ENCODE data around the gene SLC44A3.
A peak's percentile ranks its signal among the peaks of the same experiment; 100 is the strongest.

The SLC44A3 gene

DNA sequence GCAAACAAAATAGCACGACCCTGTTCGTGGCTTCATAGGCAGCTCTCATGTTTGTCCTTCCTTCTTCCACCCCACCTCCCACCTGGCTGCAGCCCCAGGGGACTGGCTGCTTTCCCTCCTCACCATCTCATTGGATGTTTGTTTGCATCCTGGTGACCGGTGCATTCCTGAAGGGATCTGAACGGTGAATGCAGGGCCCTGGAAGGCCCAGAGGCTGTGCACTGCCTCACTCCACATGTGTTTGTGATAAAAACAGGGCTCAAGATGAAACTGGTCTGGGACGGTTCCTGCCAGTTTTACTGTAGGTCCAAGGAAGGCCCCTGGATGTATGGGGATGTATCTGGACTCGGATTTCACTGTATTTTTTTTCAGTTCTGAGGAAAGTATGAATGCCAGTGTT is 63.9 kb downstream of the SLC44A3 start:
- peak; percentile 15 for DNase-seq (ENCODE audit: insufficient read length, low spot score)
- no peak for TF ChIP-seq POLR2A (IDR thresholded peaks at IDR 0.05; ENCODE audit: low read depth, low read length)

DNA sequence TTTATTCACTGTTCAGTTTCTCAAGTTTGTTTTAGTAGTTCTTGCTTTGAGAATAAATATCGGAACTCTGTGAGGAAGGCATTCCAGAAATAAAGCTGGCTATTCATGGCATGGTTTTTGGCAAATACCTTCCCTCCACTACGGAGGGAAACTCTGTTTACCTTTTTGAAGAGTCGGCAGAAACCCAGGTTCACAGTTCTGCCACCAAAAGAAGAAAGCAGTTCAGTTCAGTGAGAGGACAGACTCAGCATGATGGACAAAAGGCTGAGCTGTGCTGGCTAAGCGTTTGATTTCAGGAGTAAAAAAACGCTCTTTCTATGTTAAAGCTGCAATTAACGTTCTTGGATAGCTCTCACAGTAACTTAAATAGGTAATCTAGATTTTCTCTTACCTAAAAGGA is 64.3 kb downstream of the SLC44A3 start:
- TF ChIP-seq POLR2A (IDR thresholded peaks at IDR 0.05; ENCODE audit: low read depth, low read length) = no peak
- no peak for DNase-seq (ENCODE audit: insufficient read length, low spot score)
- FAIRE-seq = no peak

More for the DNA sequence above, 63.9 kb downstream of the SLC44A3 start:
- no peak for FAIRE-seq

DNA sequence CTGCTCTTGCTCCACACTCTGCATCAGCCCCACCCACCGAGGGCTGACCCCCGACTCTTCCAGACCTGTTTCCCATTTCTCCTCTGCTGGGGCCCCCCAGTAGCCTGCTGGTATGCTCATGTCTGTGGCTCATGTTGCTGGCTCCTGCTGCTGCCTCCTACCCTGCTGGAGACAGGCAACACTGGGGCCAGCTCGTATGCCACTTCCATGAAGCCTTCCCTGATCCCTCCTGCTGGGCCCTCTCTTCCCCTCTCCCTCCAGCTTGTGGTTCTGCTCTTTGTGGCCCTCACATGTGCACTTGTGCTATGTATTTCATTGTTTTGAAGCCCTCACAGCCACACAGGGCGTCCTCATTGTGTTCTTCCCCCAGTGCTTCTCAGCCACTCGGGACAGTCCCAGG is 66.2 kb downstream of the SLC44A3 start:
- TF ChIP-seq POLR2A (IDR thresholded peaks at IDR 0.05; ENCODE audit: low read depth, low read length) = no peak
- no peak for FAIRE-seq
- no peak for DNase-seq (ENCODE audit: insufficient read length, low spot score)

DNA sequence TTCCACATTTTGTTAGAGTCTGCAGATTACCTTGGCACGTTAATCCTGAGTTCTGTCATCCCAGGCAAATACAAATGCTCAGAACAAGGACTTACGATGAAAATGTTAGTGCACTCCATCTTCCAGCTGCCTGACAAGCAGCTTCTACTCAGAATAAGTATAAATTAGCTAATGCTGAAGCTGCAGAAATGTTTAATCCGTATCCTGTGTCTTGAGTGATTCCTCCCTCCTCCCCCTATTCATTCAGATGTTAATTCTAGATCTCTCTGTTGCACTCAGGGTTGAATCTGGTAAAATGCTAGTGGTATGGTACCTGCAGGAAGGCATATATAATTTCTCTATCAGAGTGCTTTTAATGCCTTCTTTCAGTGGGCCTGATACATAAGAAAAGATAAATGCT is 66.9 kb downstream of the SLC44A3 start:
- DNase-seq (ENCODE audit: insufficient read length, low spot score) (no peak), FAIRE-seq (no peak)
- no peak for TF ChIP-seq POLR2A (IDR thresholded peaks at IDR 0.05; ENCODE audit: low read depth, low read length)

DNA sequence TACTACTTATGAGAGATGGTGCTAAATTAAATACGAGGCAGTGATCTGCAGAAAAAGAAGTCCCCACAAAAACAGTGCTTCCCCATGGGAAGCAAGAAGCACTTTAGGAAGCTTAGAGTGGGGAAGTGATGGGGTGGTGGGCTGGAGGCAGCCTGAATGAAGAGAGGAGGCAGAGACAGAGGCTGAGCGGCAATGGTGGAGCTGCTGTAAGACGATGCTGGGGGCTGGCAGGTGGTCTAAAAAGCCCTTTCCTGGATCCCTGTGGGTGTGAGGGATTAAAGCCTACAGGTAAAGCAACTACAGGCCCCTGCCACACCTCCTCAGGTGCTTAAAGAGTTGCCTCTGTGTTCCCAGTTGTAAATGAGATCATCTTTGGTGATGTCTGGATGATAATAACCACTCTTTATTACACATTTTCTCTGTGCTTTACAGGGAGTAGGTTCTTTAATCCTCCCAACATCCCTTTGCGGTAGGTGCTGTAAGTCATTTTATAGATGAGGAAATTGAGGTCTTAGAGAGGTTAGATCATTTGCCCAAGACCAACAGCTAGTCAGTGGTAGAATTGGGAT is 67.5 kb downstream of the SLC44A3 start:
- FAIRE-seq (no peak), DNase-seq (ENCODE audit: insufficient read length, low spot score) (no peak)
- TF ChIP-seq POLR2A (IDR thresholded peaks at IDR 0.05; ENCODE audit: low read depth, low read length) = no peak

DNA sequence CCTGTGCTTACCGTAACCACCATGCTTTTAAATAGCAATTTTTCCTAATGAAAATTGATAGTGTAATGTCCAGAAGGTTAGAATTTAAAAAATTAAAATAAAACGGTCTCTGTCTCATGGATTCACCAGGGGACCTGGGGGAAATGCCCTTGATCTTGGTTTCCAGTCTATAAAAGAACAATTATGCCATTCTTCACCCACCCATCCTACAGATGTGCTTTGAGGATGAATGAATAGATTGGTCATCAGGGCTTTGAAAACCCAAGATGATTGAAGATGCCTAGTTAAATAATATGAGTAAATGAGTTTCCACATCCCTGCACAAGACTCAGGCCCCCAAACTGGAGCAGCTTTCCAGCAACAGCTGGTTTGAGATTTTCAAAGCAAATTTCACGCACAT is 68.0 kb downstream of the SLC44A3 start:
- FAIRE-seq (no peak), DNase-seq (ENCODE audit: insufficient read length, low spot score) (no peak)
- no peak for TF ChIP-seq POLR2A (IDR thresholded peaks at IDR 0.05; ENCODE audit: low read depth, low read length)

DNA sequence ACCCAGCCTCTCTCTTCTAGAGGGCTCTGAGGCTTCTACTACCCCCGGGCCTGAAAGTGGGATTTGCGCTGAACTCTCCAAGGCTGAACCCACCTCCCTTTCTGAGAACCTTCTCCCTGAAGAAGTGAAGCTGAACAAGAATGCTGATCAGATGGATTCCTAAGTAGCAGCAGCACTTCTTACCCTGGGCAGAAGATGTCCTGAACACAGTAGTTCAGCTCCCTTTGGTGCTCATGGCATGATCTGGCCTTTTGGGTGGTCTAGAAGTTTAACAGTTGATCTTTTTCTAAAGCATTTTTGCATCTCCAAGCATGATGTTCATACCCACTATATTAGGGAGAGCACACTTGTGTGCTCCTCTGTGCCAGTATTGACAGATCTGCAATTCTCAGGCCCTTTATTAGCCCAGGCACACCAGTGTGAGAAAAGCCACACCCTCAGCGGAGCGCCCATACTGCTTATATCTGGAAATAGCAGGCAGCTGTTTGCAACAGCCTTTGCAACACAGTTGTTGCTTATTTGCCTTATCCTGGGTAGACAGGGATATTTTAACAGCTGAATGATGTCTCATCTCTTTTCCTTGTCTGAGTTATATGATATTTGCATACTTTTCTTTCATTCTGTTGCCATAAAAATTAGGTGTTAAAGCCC is 72.6 kb downstream of the SLC44A3 start:
- DNase-seq (ENCODE audit: insufficient read length, low spot score) (no peak), FAIRE-seq (no peak)
- no peak for TF ChIP-seq POLR2A (IDR thresholded peaks at IDR 0.05; ENCODE audit: low read depth, low read length)

DNA sequence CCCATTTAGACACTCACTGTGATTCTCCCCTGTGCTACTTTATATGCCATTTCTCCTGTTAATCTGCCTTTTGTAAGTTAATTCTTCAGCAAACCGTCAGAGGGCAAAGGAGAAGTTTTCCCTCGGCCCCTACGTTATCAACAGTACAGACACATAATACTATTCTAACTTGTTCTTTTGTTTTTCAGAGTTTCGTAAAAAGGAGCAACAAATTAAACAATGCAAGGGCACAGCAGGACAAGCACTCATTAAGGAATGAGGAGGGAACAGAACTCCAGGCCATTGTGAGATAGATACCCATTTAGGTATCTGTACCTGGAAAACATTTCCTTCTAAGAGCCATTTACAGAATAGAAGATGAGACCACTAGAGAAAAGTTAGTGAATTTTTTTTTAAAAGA is 74.5 kb downstream of the SLC44A3 start:
- FAIRE-seq (no peak), DNase-seq (ENCODE audit: insufficient read length, low spot score) (no peak)
- TF ChIP-seq POLR2A (IDR thresholded peaks at IDR 0.05; ENCODE audit: low read depth, low read length) = no peak

DNA sequence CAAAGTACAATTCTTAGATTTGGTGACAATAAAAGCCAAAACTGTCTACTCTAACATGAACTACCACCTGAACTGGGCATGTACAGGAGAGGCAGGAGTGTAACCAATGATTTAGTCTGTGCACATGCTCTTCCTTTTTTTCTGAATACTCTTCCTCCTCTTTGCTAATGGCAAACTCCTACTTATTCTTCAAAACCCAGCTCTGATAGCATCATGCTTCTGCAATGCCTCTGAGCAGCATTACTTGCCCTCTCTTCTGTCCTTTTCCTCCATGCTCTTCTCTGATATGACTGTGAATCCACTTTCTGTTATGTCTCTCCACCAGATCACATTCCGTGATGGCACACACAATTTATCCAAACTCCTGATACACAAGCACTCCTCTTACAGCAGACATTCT is 75.4 kb downstream of the SLC44A3 start:
- DNase-seq (ENCODE audit: insufficient read length, low spot score) = no peak
- FAIRE-seq = no peak
- TF ChIP-seq POLR2A (IDR thresholded peaks at IDR 0.05; ENCODE audit: low read depth, low read length) = no peak

DNA sequence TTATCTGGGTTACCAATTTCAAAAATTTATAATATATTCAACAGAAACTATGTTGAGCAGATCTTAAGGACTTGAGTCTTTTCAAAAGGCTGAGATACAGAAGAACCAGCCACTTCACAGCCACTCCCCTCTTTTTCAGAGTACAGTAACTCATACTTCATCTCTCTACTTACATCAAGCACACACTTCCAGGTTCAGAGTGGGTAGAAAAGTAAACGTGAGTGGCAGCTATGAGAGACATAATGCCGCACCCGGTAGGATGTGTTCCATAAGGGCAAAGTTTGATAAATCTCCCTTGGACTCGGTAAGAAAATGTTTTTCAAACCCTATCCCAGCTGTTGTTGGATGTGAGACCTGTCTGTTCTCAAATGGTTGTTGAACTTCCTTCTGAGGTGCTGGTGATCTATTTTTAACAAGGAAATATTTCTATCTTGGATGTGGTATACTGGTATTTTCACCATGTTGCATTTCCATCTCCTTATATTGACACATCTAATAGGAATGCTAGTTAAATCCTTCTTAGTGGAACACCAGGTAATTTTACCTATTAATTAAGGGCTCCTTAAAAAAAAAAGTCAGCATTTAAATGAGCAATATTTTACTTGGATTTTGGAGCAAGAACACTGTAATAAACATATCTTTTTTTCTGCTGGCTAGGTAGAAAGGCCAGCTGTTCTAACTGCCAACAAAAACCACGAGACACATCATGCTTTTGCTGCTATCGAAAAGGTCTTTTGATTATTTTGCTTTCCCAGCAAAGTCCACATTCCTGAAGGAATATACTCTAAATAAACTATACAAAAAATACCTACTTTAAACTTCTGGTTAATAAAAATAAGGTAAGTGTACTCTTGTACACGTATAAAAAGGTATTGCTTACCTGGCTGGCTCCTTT is 78.6 kb downstream of the SLC44A3 start:
- DNase-seq (ENCODE audit: insufficient read length, low spot score) = no peak
- peak; percentile 15 for FAIRE-seq
- TF ChIP-seq POLR2A (IDR thresholded peaks at IDR 0.05; ENCODE audit: low read depth, low read length) = no peak

DNA sequence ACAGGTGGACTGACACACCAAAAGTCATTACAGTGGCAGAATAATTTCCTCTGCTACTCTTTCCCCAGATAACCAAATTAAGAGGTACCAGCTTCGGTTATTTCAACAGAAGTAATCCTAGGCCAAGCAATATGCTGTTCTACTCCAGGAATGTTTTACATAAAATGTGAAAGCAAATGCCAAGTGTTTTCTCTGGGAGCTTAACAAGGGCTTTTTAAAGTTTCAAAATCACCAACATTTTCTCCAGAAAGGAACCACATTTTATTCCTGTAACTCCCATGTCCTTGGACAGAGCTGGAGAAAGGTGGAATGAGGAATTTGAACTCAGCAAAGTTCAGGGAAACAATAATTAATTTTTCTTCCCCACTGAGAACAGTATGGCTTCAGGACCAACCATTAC is 79.6 kb downstream of the SLC44A3 start:
- FAIRE-seq (no peak), DNase-seq (ENCODE audit: insufficient read length, low spot score) (no peak)
- no peak for TF ChIP-seq POLR2A (IDR thresholded peaks at IDR 0.05; ENCODE audit: low read depth, low read length)

DNA sequence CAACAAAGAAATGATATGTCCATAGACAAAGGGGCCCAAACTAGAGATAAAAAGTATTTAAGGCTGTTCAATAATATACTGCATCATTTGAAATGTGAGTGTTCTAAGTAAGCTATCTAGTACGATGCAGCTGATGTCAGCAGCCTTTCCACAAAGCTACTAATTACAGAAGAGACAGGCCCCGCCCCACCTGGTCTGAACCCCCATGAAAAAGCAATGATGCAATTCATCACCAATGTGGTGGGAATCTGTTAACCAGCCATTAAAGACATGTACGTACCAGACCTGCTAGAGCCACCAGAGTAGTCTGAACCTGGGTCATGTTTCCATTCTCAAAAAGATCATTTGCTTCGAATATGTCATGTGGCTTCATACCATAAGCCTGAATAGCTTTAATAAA is 81.7 kb downstream of the SLC44A3 start:
- TF ChIP-seq POLR2A (IDR thresholded peaks at IDR 0.05; ENCODE audit: low read depth, low read length) = no peak
- FAIRE-seq (no peak), DNase-seq (ENCODE audit: insufficient read length, low spot score) (no peak)

DNA sequence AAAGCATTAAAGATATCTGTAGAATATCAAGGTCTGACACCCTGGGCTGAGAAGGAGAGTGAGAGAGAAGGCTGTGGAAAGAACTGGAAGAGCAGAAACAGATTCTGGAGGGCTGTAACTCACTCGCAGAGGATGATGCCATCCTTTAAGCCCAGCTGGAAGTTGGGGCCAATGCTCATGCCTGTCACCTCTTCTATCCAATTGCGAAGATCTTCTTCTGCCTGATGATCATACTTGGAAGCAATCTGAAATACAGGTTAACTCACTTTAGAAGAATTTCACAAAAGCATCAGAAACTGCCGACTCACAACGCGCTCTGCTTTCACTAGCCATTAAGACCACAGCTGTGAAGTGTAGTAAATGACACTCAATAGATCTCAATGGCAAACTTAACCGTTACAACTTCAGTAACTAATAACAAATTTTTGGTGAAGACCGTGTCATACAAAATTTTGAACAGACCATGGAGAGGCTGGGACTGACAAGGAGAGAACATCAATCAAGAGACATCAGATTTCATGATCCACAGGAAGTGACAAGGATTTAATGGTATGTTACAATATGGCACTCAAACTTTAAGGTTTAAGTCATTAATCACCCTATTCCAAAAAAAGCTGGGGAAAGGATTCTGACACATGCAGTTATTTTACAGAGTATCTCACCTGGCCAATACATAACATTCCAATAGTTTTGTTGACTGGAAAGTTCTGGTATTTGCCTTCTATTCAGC is 83.3 kb downstream of the SLC44A3 start:
- DNase-seq (ENCODE audit: insufficient read length, low spot score) (no peak), FAIRE-seq (peak; percentile 75)
- TF ChIP-seq POLR2A (IDR thresholded peaks at IDR 0.05; ENCODE audit: low read depth, low read length) = no peak

DNA sequence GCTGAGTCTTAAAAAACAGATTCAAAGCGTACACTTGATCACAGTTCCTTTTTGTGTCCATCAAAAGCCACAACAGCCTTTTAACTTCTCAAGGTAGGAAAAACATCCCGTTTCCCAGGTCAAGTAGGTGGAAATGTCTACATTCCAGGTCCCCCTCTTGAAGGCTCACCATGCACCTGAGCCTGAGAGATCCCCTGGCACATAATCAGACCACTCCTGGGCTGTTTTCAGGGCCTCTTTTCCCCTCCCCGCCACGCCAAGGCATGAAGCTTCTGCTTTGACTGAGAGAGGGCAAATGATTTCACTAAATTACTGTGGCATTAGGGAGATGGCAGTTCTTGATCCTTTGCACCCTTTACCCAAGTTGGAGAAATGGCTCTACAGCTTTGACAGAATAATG is 85.0 kb downstream of the SLC44A3 start:
- no peak for TF ChIP-seq POLR2A (IDR thresholded peaks at IDR 0.05; ENCODE audit: low read depth, low read length)
- DNase-seq (ENCODE audit: insufficient read length, low spot score) (no peak), FAIRE-seq (no peak)
